Measurements from ENCODE around the gene MTA2.

The MTA2 gene

GRCh38 chr11:62612366-62613290 is 11.0 kb upstream of the MTA2 start, which contains the start of the genes EML3 and ROM1:
Gene EML3, minus strand, starts transcription at chr11:62612775. Its CDS starts 318 bp downstream, at chr11:62612457.
Gene ROM1, plus strand, starts transcription at chr11:62613257. Its CDS starts 25 bp downstream, at chr11:62613282.
- DNase-seq (ENCODE audit: low read depth in 3 of 3, low spot score in 1 of 3): peak; percentile 73 to 81 (median 79)

- peak in 1 of 3 donors; percentile 41 for DNase-seq (ENCODE audit: low read depth in 3 of 3, low spot score in 1 of 3)
Observed at GRCh38 chr11:62611705-62612365, 10.2 kb upstream of the MTA2 start.

GRCh38 chr11:62610814-62611704 is 9.4 kb upstream of the MTA2 start:
- no peak for DNase-seq (ENCODE audit: low read depth in 3 of 3, low spot score in 1 of 3)

GRCh38 chr11:62610403-62610802 is 8.7 kb upstream of the MTA2 start:
- DNase-seq (ENCODE audit: low read depth in 3 of 3, low spot score in 1 of 3): no peak

GRCh38 chr11:62608776-62609175 is 7.1 kb upstream of the MTA2 start:
- no peak for DNase-seq (ENCODE audit: low read depth in 3 of 3, low spot score in 1 of 3)

GRCh38 chr11:62607714-62608113 is 6.0 kb upstream of the MTA2 start:
- no peak for DNase-seq (ENCODE audit: low read depth in 3 of 3, low spot score in 1 of 3)

GRCh38 chr11:62605902-62606301 is 4.2 kb upstream of the MTA2 start:
- no peak for DNase-seq (ENCODE audit: low read depth in 3 of 3, low spot score in 1 of 3)

GRCh38 chr11:62605467-62605866 is 3.8 kb upstream of the MTA2 start:
- no peak for DNase-seq (ENCODE audit: low read depth in 3 of 3, low spot score in 1 of 3)

GRCh38 chr11:62604460-62605120 is 2.9 kb upstream of the MTA2 start:
- no peak for DNase-seq (ENCODE audit: low read depth in 3 of 3, low spot score in 1 of 3)

- no peak for DNase-seq (ENCODE audit: low read depth in 3 of 3, low spot score in 1 of 3)
Observed at GRCh38 chr11:62603776-62604299, 2.2 kb upstream of the MTA2 start.

GRCh38 chr11:62603072-62603408 is 1.4 kb upstream of the MTA2 start:
- DNase-seq (ENCODE audit: low read depth in 3 of 3, low spot score in 1 of 3): no peak

GRCh38 chr11:62602141-62603071 is 741 bp upstream of the MTA2 start:
- DNase-seq (ENCODE audit: low read depth in 3 of 3, low spot score in 1 of 3): no peak

GRCh38 chr11:62601122-62601371 is 618 bp downstream of the MTA2 start:
- no peak for DNase-seq (ENCODE audit: low read depth in 3 of 3, low spot score in 1 of 3)

GRCh38 chr11:62600367-62601121 is 1.1 kb downstream of the MTA2 start:
- no peak for DNase-seq (ENCODE audit: low read depth in 3 of 3, low spot score in 1 of 3)

- no peak for DNase-seq (ENCODE audit: low read depth in 3 of 3, low spot score in 1 of 3)
Observed at GRCh38 chr11:62599901-62600300, 1.8 kb downstream of the MTA2 start.

GRCh38 chr11:62599069-62599696 is 2.5 kb downstream of the MTA2 start:
- DNase-seq (ENCODE audit: low read depth in 3 of 3, low spot score in 1 of 3): peak; percentile 84 to 94 (median 89)

GRCh38 chr11:62595124-62595523 is 6.5 kb downstream of the MTA2 start:
- DNase-seq (ENCODE audit: low read depth in 3 of 3, low spot score in 1 of 3): no peak

- DNase-seq (ENCODE audit: low read depth in 3 of 3, low spot score in 1 of 3): peak; percentile 52 to 59 (median 56)
Observed at GRCh38 chr11:62593434-62594044, 8.1 kb downstream of the MTA2 start.

Measured in stimulated activated CD4-positive, alpha-beta T cell treated with anti-CD3 and anti-CD28 coated beads, TNF-alpha, amount 100 ng/mL, for 1 hour (primary cell).